ENCODE results near the gene LSMEM2. TPM values are rescaled to one million over a fixed set of nuclear protein-coding genes. Genes with fewer than 3 reads are reported as not detected.
A peak's percentile ranks its signal among the peaks of the same experiment; 100 is the strongest.

LSMEM2 gene
- total and polyA plus RNA-seq, 9 of the 15 experiments (the other 6 are each of a cell fraction or from before 2014, with no cell fraction given) = not detected

DNA sequence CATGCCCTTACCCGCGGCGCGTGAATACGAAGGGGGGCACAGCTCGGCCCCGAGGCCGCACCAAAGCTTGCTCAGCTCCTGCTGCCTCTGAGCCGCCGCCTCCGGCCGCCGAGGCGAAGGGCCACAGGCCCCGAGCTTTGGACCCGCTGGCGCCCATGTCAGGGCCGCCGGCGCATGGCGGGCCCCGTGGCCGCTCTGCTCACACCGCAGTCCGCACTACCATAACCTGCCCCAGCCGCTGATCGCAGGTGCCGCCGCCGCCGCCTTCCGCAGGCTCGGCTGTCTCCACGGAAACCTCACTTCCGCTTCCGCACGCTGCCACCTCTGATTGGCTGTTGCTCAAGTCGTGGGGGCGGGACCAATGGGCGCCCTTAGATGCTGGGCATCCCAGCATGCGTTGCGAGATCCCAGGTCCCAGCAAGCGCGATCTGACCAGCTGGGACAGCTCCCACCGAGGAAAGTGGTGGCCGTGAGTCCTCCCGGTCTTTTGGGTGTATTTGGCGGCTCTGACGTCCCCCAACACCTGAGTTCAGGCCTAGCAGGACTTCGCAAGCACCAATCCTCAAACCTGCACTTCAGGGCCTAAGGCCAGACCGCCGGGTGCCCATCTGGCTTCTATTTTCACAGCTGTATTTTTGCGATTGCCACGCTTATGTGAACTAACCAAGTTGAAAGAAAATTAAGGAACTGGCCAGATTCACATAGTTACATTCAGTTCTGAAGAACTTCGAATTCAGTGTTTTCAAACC is 49.2 kb downstream of the LSMEM2 start, which contains the start of gene TUSC2 (continued):
- TF ChIP-seq PCBP1 (IDR thresholded peaks at IDR 0.05; ENCODE audit: low read depth, low read length, poor library complexity, severe bottlenecking) (no peak), FOXP1 (CRISPR knock-in tag; IDR thresholded peaks at IDR 0.05) (no peak), ARHGAP35 (IDR thresholded peaks at IDR 0.05; ENCODE audit: partially characterized antibody) (no peak), MED1 (CRISPR knock-in tag; IDR thresholded peaks at IDR 0.05; ENCODE audit: borderline replicate concordance) (no peak), HMG20B (CRISPR knock-in tag; IDR thresholded peaks at IDR 0.05) (no peak), KAT2B (IDR thresholded peaks at IDR 0.05; ENCODE audit: low read depth, low read length) (no peak), ZNF282 (CRISPR knock-in tag; IDR thresholded peaks at IDR 0.05) (no peak), HIVEP1 (CRISPR knock-in tag; IDR thresholded peaks at IDR 0.05) (no peak), ILK (tag; IDR thresholded peaks at IDR 0.05; ENCODE audit: borderline replicate concordance, low read depth) (no peak), TAF15 (IDR thresholded peaks at IDR 0.05; ENCODE audit: low read depth, low read length) (no peak), KLF6 (CRISPR knock-in tag; IDR thresholded peaks at IDR 0.05; ENCODE audit: borderline replicate concordance) (no peak), ZNF77 (CRISPR knock-in tag; IDR thresholded peaks at IDR 0.05) (no peak)
- TF ChIP-seq, protein P1, sequence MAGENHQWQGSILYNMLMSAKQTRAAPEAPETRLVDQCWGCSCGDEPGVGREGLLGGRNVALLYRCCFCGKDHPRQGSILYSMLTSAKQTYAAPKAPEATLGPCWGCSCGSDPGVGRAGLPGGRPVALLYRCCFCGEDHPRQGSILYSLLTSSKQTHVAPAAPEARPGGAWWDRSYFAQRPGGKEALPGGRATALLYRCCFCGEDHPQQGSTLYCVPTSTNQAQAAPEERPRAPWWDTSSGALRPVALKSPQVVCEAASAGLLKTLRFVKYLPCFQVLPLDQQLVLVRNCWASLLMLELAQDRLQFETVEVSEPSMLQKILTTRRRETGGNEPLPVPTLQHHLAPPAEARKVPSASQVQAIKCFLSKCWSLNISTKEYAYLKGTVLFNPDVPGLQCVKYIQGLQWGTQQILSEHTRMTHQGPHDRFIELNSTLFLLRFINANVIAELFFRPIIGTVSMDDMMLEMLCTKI (IDR thresholded peaks at IDR 0.05; ENCODE audit: partially characterized antibody) = no peak
- TF ChIP-seq, protein P2, sequence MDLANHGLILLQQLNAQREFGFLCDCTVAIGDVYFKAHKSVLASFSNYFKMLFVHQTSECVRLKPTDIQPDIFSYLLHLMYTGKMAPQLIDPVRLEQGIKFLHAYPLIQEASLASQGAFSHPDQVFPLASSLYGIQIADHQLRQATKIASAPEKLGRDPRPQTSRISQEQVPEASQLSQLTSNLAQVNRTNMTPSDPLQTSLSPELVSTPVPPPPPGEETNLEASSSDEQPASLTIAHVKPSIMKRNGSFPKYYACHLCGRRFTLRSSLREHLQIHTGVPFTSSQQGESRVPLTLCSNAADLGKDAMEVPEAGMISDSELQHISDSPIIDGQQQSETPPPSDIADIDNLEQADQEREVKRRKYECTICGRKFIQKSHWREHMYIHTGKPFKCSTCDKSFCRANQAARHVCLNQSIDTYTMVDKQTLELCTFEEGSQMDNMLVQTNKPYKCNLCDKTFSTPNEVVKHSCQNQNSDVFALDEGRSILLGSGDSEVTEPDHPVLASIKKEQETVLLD (IDR thresholded peaks at IDR 0.05) = no peak
- TF ChIP-seq, protein P3, sequence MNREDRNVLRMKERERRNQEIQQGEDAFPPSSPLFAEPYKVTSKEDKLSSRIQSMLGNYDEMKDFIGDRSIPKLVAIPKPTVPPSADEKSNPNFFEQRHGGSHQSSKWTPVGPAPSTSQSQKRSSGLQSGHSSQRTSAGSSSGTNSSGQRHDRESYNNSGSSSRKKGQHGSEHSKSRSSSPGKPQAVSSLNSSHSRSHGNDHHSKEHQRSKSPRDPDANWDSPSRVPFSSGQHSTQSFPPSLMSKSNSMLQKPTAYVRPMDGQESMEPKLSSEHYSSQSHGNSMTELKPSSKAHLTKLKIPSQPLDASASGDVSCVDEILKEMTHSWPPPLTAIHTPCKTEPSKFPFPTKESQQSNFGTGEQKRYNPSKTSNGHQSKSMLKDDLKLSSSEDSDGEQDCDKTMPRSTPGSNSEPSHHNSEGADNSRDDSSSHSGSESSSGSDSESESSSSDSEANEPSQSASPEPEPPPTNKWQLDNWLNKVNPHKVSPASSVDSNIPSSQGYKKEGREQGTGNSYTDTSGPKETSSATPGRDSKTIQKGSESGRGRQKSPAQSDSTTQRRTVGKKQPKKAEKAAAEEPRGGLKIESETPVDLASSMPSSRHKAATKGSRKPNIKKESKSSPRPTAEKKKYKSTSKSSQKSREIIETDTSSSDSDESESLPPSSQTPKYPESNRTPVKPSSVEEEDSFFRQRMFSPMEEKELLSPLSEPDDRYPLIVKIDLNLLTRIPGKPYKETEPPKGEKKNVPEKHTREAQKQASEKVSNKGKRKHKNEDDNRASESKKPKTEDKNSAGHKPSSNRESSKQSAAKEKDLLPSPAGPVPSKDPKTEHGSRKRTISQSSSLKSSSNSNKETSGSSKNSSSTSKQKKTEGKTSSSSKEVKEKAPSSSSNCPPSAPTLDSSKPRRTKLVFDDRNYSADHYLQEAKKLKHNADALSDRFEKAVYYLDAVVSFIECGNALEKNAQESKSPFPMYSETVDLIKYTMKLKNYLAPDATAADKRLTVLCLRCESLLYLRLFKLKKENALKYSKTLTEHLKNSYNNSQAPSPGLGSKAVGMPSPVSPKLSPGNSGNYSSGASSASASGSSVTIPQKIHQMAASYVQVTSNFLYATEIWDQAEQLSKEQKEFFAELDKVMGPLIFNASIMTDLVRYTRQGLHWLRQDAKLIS (CRISPR knock-in tag; IDR thresholded peaks at IDR 0.05) = 0 out of 2 replicates have a peak, but pooled peaks have one; percentile 72
- TF ChIP-seq, protein P4, sequence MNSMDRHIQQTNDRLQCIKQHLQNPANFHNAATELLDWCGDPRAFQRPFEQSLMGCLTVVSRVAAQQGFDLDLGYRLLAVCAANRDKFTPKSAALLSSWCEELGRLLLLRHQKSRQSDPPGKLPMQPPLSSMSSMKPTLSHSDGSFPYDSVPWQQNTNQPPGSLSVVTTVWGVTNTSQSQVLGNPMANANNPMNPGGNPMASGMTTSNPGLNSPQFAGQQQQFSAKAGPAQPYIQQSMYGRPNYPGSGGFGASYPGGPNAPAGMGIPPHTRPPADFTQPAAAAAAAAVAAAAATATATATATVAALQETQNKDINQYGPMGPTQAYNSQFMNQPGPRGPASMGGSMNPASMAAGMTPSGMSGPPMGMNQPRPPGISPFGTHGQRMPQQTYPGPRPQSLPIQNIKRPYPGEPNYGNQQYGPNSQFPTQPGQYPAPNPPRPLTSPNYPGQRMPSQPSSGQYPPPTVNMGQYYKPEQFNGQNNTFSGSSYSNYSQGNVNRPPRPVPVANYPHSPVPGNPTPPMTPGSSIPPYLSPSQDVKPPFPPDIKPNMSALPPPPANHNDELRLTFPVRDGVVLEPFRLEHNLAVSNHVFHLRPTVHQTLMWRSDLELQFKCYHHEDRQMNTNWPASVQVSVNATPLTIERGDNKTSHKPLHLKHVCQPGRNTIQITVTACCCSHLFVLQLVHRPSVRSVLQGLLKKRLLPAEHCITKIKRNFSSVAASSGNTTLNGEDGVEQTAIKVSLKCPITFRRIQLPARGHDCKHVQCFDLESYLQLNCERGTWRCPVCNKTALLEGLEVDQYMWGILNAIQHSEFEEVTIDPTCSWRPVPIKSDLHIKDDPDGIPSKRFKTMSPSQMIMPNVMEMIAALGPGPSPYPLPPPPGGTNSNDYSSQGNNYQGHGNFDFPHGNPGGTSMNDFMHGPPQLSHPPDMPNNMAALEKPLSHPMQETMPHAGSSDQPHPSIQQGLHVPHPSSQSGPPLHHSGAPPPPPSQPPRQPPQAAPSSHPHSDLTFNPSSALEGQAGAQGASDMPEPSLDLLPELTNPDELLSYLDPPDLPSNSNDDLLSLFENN (IDR thresholded peaks at IDR 0.05; ENCODE audit: low read depth in 2 of 2, low read length in 2 of 2) = no peak
